Hepatocyte (in vitro differentiated cells): ENCODE data around the gene ADAM11. TPM values are rescaled to one million over a fixed set of nuclear protein-coding genes. Genes with fewer than 3 reads are reported as not detected.
"Not testable (repeated sequence)": the region's sequence is repeated elsewhere in the genome, so short reads cannot be mapped to it uniquely, and the experiment has no call there.

Experiments used
- DNase-seq: peaks from one replicate; pipeline ENCODE4 v3.0.0-alpha.2; 2016; ENCODE audit warnings: low spot score
- H2AFZ ChIP-seq: fragments of 200-600 bp; sonication (generic); 2 replicates; pipeline ENCODE4 v1.6.0; 2016; ENCODE audit warnings: antibody characterized with exemption, mild to moderate bottlenecking
- H3K27ac ChIP-seq: fragments of 200-600 bp; sonication (generic); 2 replicates; pipeline ENCODE4 v1.5.1; 2016; ENCODE audit warnings: mild to moderate bottlenecking
- H3K27me3 ChIP-seq: fragments of 200-600 bp; sonication (generic); 2 replicates; pipeline ENCODE4 v1.6.1; 2016
- H3K36me3 ChIP-seq: fragments of 200-600 bp; sonication (generic); replicated peaks from 2 replicates; pipeline ENCODE4 v1.5.1; 2016; ENCODE audit warnings: low read depth; ENCODE audit not compliant: insufficient read depth
- H3K4me1 ChIP-seq: fragments of 200-600 bp; sonication (generic); 2 replicates; pipeline ENCODE4 v1.5.1; 2016; ENCODE audit warnings: mild to moderate bottlenecking, moderate library complexity; ENCODE audit not compliant: insufficient read depth
- H3K4me2 ChIP-seq: fragments of 200-600 bp; sonication (generic); 2 replicates; pipeline ENCODE4 v1.6.0; 2016
- H3K4me3 ChIP-seq: fragments of 200-600 bp; sonication (generic); 2 replicates; pipeline ENCODE4 v1.5.1; 2016; ENCODE audit warnings: mild to moderate bottlenecking
- H3K79me2 ChIP-seq: fragments of 200-600 bp; sonication (generic); 2 replicates; pipeline ENCODE4 v1.6.0; 2017; ENCODE audit warnings: mild to moderate bottlenecking
- H3K9me2 ChIP-seq: fragments of 200-600 bp; sonication (generic); replicated peaks from 2 replicates; pipeline ENCODE4 v1.6.0; 2017; ENCODE audit warnings: mild to moderate bottlenecking; ENCODE audit not compliant: insufficient read depth
- H3K9me3 ChIP-seq: fragments of 200-600 bp; sonication (generic); 2 replicates; pipeline ENCODE4 v1.5.1; 2016; ENCODE audit warnings: low read depth, mild to moderate bottlenecking
- H4K20me1 ChIP-seq: fragments of 200-600 bp; sonication (generic); 2 replicates; pipeline ENCODE4 v1.6.0; 2016; ENCODE audit warnings: mild to moderate bottlenecking; ENCODE audit not compliant: insufficient read depth, poor library complexity, severe bottlenecking
- CTCF ChIP-seq: fragments of 200-600 bp; sonication (generic); IDR thresholded peaks from 2 replicates; pipeline ENCODE4 v1.5.1; 2016; ENCODE audit warnings: antibody characterized with exemption, mild to moderate bottlenecking; ENCODE audit not compliant: poor library complexity
- EZH2 ChIP-seq: fragments of 200-600 bp; sonication (generic); IDR thresholded peaks from 2 replicates; pipeline ENCODE4 v1.6.1; 2016; ENCODE audit warnings: antibody characterized with exemption, mild to moderate bottlenecking, borderline replicate concordance
- EZH2phosphoT487 ChIP-seq: fragments of 200-600 bp; sonication (generic); IDR thresholded peaks from one replicate; pipeline ENCODE4 v1.6.1; 2018; ENCODE audit warnings: antibody characterized with exemption, mild to moderate bottlenecking, low read depth, moderate library complexity; ENCODE audit not compliant: unreplicated experiment, severe bottlenecking
- WGBS: methylation state at CpG from one replicate; pipeline ENCODE4 v1.1.6; 2016; ENCODE audit warnings: low lambda C conversion rate; ENCODE audit errors: missing lambda C conversion rate; 5-methylcytosine and 5-hydroxymethylcytosine counted together
- polyA plus RNA-seq: library from polyadenylated mRNA; unstranded; fragments of >200 nt; fragmentation: Nextera tagmentation; extraction: Ambion mirVana; gene quantifications from 2 replicates; pipeline ENCODE4 v1.2.1, GENCODE V29; 2016
- total RNA-seq: library from RNA; depleted of rRNA; stranded (reverse); fragments of >200 nt; gene quantifications from 2 replicates; pipeline ENCODE4 v1.2.3, GENCODE V29; 2014

Gene ADAM11
- total and polyA plus RNA-seq, 2 experiments from 2014 or later = 0.50 to 0.90 TPM

GRCh38 chr17:44738214-44738906 is 20.4 kb upstream of the ADAM11 start:
- Histone ChIP-seq H3K9me3 (no peaks in the 10 kb centered on the region), H3K79me2 (no peaks in the 10 kb centered on the region), H3K9me2 (no peaks in the 10 kb centered on the region), H3K36me3 (no peaks in the 10 kb centered on the region), H3K27me3 (no peaks in the 10 kb centered on the region), H3K27ac (no peak overlapping the region), H3K4me2 (no peak overlapping the region), H4K20me1 (no peaks in the 10 kb centered on the region), H2AFZ (no peak overlapping the region), H3K4me3 (no peak overlapping the region), H3K4me1 (no peaks in the 10 kb centered on the region)
- DNase-seq = no peak
- TF ChIP-seq EZH2 = no peak
- WGBS = 92% methylated on average over 3 of the region's 3 CpGs

GRCh38 chr17:44741316-44741715 is 17.5 kb upstream of the ADAM11 start:
- H3K36me3 ChIP-seq = no peaks in the 10 kb centered on the region
- H3K4me1 ChIP-seq = no peaks in the 10 kb centered on the region
- WGBS = 94% methylated on average over 8 of the region's 8 CpGs

GRCh38 chr17:44745301-44745700 is 13.5 kb upstream of the ADAM11 start:
- DNase-seq = no peak
- Histone ChIP-seq H3K27me3 (no peaks in the 10 kb centered on the region), H3K27ac (no peak overlapping the region), H3K79me2 (no peaks in the 10 kb centered on the region), H3K9me3 (no peaks in the 10 kb centered on the region), H3K4me3 (no peak overlapping the region), H4K20me1 (no peaks in the 10 kb centered on the region), H3K9me2 (no peaks in the 10 kb centered on the region), H3K4me1 (no peaks in the 10 kb centered on the region), H3K4me2 (no peak overlapping the region), H3K36me3 (no peaks in the 10 kb centered on the region), H2AFZ (no peak overlapping the region)
- 68% methylated on average over 1 of the region's 1 CpG for WGBS
- TF ChIP-seq EZH2phosphoT487 (no peak), CTCF (no peak), EZH2 (no peak)

More at GRCh38 chr17:44741316-44741715, 17.5 kb upstream of the ADAM11 start:
- H3K79me2 ChIP-seq = no peaks in the 10 kb centered on the region
- no peak overlapping the region for H3K4me3 ChIP-seq
- H3K27me3 ChIP-seq = no peaks in the 10 kb centered on the region
- no peaks in the 10 kb centered on the region for H3K9me3 ChIP-seq
- H4K20me1 ChIP-seq = no peaks in the 10 kb centered on the region
- TF ChIP-seq EZH2 = no peak
- no peak for TF ChIP-seq EZH2phosphoT487
- no peak for TF ChIP-seq CTCF
- DNase-seq = no peak
- H2AFZ ChIP-seq = no peak overlapping the region
- no peak overlapping the region for H3K27ac ChIP-seq
- H3K9me2 ChIP-seq = no peaks in the 10 kb centered on the region
- H3K4me2 ChIP-seq = no peak overlapping the region

GRCh38 chr17:44745738-44746137 is 13.1 kb upstream of the ADAM11 start:
- H3K27me3 ChIP-seq, H3K79me2 ChIP-seq, H3K4me2 ChIP-seq, H3K4me1 ChIP-seq, DNase-seq, H3K27ac ChIP-seq, H3K36me3 ChIP-seq, H3K9me3 ChIP-seq, H2AFZ ChIP-seq, H3K9me2 ChIP-seq, H4K20me1 ChIP-seq, H3K4me3 ChIP-seq: not testable (repeated sequence)
- WGBS = 93% methylated on average over 5 of the region's 5 CpGs
